MM.1S (cell line): ENCODE measurements around the gene GTPBP4.

Experiments used
- DNase-seq: peaks from one replicate; pipeline ENCODE4 v3.0.0-alpha.2; 2015
- H2AFZ ChIP-seq: fragments of 300-600 bp; sonication (generic); 2 replicates; pipeline ENCODE4 v1.6.0; 2016; ENCODE audit warnings: antibody characterized with exemption, low read length
- H3F3A ChIP-seq: fragments of 300-600 bp; sonication (generic); 2 replicates; pipeline ENCODE4 v1.6.1; 2016; ENCODE audit warnings: mild to moderate bottlenecking, antibody characterized with exemption, low read length, moderate library complexity, mixed read lengths; ENCODE audit not compliant: insufficient read depth
- H3K27ac ChIP-seq: fragments of 300-600 bp; sonication (generic); 2 replicates; pipeline ENCODE4 v1.5.1; 2016; ENCODE audit warnings: mild to moderate bottlenecking, low read length
- H3K27me3 ChIP-seq: fragments of 300-600 bp; sonication (generic); replicated peaks from 2 replicates; pipeline ENCODE4 v1.6.0; 2016; ENCODE audit warnings: low read length; ENCODE audit not compliant: insufficient read depth
- H3K36me3 ChIP-seq: fragments of 300-600 bp; sonication (generic); replicated peaks from 2 replicates; pipeline ENCODE4 v1.6.1; 2016; ENCODE audit warnings: mild to moderate bottlenecking, low read length, mixed read lengths; ENCODE audit not compliant: insufficient read depth
- H3K4me1 ChIP-seq: fragments of 300-600 bp; sonication (generic); 2 replicates; pipeline ENCODE4 v1.6.1; 2016; ENCODE audit warnings: low read length, mixed read lengths
- H3K4me2 ChIP-seq: fragments of 300-600 bp; sonication (generic); 2 replicates; pipeline ENCODE4 v1.6.0; 2016; ENCODE audit warnings: low read depth, low read length
- H3K4me3 ChIP-seq: fragments of 300-600 bp; sonication (generic); 2 replicates; pipeline ENCODE4 v1.5.1; 2016; ENCODE audit warnings: low read length, mixed read lengths
- H3K79me2 ChIP-seq: fragments of 300-600 bp; sonication (generic); 2 replicates; pipeline ENCODE4 v1.6.1; 2016; ENCODE audit warnings: mixed run types, low read length, mixed read lengths
- H3K9ac ChIP-seq: fragments of 300-600 bp; sonication (generic); 2 replicates; pipeline ENCODE4 v1.6.1; 2016; ENCODE audit warnings: low read length, mixed read lengths
- H3K9me2 ChIP-seq: fragments of 300-600 bp; sonication (generic); replicated peaks from 2 replicates; pipeline ENCODE4 v1.6.1; 2016; ENCODE audit warnings: mild to moderate bottlenecking, low read length, mixed read lengths; ENCODE audit not compliant: insufficient read depth
- H3K9me3 ChIP-seq: fragments of 300-600 bp; sonication (generic); replicated peaks from 2 replicates; pipeline ENCODE4 v1.6.1; 2016; ENCODE audit warnings: mild to moderate bottlenecking, low read length, mixed read lengths; ENCODE audit not compliant: insufficient read depth
- H4K20me1 ChIP-seq: fragments of 300-600 bp; sonication (generic); 2 replicates; pipeline ENCODE4 v1.6.1; 2016; ENCODE audit warnings: mild to moderate bottlenecking, low read length, moderate library complexity, mixed read lengths; ENCODE audit not compliant: insufficient read depth
- EZH2 ChIP-seq: fragments of 300-600 bp; sonication (generic); optimal IDR thresholded peaks from 2 replicates; pipeline ENCODE3; 2017; ENCODE audit warnings: low read depth, mild to moderate bottlenecking, antibody characterized with exemption, low read length, mixed read lengths
- EZH2phosphoT487 ChIP-seq: fragments of 300-600 bp; sonication (generic); IDR thresholded peaks from 2 replicates; pipeline ENCODE4 v1.6.1; 2018; ENCODE audit warnings: antibody characterized with exemption, low read length
- TF ChIP-seq, protein P1 (sequence below): fragments of 300-600 bp; sonication (generic); IDR thresholded peaks from 2 replicates; pipeline ENCODE4 v1.5.1; 2016; ENCODE audit warnings: antibody characterized with exemption, low read length, mixed read lengths

GTPBP4 gene

DNA sequence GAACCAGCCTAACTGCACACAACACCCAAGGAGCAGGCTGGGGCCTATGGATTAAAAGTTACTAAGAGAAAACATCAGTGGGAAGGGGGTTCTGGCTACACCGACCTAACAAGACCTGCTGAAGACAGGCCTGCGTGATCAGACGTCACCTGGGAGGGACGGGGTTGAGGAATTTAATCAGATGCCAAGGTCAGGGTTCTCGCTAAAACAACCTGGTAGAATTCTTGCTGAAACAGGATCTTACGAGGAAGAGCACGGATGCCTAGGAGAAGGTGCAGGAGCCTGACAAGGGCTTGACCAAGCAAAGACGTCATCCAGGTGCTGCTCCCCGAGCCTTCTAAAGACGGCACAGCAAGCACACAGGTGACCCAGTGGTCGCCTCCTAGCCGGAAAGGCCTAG is 35.9 kb downstream of the GTPBP4 start:
- H3K4me1 ChIP-seq = no peaks in the 10 kb centered on the region
- no peak overlapping the region for H2AFZ ChIP-seq
- no peak for DNase-seq
- no peaks in the 10 kb centered on the region for H3K79me2 ChIP-seq
- no peak overlapping the region for H3K4me2 ChIP-seq
- no peaks in the 10 kb centered on the region for H3K36me3 ChIP-seq
- H3K4me3 ChIP-seq = no peak overlapping the region
- no peaks in the 10 kb centered on the region for H4K20me1 ChIP-seq
- no peak overlapping the region for H3K27ac ChIP-seq
- H3K9ac ChIP-seq = no peak overlapping the region
- H3K9me2 ChIP-seq = no peaks in the 10 kb centered on the region
- H3K9me3 ChIP-seq = no peaks in the 10 kb centered on the region
- TF ChIP-seq EZH2 (no peak), EZH2phosphoT487 (no peak)
- TF ChIP-seq, protein P1, sequence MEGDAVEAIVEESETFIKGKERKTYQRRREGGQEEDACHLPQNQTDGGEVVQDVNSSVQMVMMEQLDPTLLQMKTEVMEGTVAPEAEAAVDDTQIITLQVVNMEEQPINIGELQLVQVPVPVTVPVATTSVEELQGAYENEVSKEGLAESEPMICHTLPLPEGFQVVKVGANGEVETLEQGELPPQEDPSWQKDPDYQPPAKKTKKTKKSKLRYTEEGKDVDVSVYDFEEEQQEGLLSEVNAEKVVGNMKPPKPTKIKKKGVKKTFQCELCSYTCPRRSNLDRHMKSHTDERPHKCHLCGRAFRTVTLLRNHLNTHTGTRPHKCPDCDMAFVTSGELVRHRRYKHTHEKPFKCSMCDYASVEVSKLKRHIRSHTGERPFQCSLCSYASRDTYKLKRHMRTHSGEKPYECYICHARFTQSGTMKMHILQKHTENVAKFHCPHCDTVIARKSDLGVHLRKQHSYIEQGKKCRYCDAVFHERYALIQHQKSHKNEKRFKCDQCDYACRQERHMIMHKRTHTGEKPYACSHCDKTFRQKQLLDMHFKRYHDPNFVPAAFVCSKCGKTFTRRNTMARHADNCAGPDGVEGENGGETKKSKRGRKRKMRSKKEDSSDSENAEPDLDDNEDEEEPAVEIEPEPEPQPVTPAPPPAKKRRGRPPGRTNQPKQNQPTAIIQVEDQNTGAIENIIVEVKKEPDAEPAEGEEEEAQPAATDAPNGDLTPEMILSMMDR = no peak
- H3K27me3 ChIP-seq = no peaks in the 10 kb centered on the region
- no peaks in the 10 kb centered on the region for H3F3A ChIP-seq

DNA sequence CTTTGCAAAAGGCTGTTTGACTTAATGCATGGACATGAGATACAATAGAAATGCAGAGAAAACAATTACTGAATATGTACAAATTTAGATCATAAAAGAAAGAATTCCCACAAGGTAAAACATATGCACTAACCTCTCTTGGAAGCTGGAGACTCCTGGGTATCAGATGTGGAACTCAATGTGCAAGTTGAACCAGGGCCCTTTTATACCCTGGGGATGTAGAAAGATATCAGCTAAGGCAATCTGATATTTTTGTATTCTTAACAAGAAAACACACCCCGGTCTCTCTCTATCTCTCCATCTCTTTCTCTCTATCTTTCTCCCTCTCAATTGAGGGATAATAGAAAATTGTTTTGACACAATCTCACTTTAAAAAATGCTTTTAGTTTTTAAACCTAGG is 37.4 kb downstream of the GTPBP4 start, which contains the start of gene IDI2:
Gene IDI2 (minus strand): TSS at position 177 of the 400 bp plus-strand sequence. CDS start 1,136 bp downstream, outside the sequence.
- H3K4me1 ChIP-seq = no peaks in the 10 kb centered on the region
- no peak within 1 kb of the TSS for H2AFZ ChIP-seq
- TF ChIP-seq, protein P1 = no peak
- no peak for TF ChIP-seq EZH2phosphoT487
- TF ChIP-seq EZH2 = no peak
- H3K9me2 ChIP-seq = no peaks in the 10 kb centered on the region
- H3K27me3 ChIP-seq = no peaks in the 10 kb centered on the region
- H3F3A ChIP-seq = no peaks in the 10 kb centered on the region
- H3K9me3 ChIP-seq = no peaks in the 10 kb centered on the region
- H3K27ac ChIP-seq = no peak within 1 kb of the TSS
- H3K4me3 ChIP-seq = no peak within 1 kb of the TSS
- DNase-seq = no peak
- no peaks in the 10 kb centered on the region for H3K79me2 ChIP-seq
- no peak within 1 kb of the TSS for H3K4me2 ChIP-seq
- no peaks in the 10 kb centered on the region for H3K36me3 ChIP-seq
- no peaks in the 10 kb centered on the region for H4K20me1 ChIP-seq
- no peak within 1 kb of the TSS for H3K9ac ChIP-seq

DNA sequence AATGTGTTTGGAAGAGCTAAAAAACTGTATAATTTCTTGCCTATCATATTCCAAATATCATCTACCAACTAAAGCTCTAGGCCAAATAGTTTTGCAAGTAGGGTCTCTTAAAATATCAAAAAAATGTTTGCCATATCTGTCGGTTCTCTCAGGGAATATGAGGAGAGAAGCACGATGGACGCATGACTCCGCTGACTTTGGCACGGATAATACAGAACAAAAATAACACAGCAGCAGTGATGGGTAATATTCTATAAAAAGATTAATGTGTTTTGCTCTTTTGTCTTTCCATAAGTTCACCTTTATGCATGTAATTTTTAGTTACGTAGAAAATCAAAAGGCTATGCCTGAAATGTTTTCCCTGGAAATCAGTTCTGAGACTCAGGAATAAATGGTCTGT is 38.3 kb downstream of the GTPBP4 start:
- H3K4me3 ChIP-seq = no peak overlapping the region
- H3K79me2 ChIP-seq = no peaks in the 10 kb centered on the region
- no peak overlapping the region for H3K9ac ChIP-seq
- no peak for DNase-seq
- H3K27me3 ChIP-seq = no peaks in the 10 kb centered on the region
- no peaks in the 10 kb centered on the region for H3K36me3 ChIP-seq
- H3F3A ChIP-seq = no peaks in the 10 kb centered on the region
- H4K20me1 ChIP-seq = no peaks in the 10 kb centered on the region
- no peak overlapping the region for H3K4me2 ChIP-seq
- TF ChIP-seq, protein P1 = no peak
- no peak for TF ChIP-seq EZH2phosphoT487
- no peak for TF ChIP-seq EZH2
- H3K27ac ChIP-seq = no peak overlapping the region
- H3K4me1 ChIP-seq = no peaks in the 10 kb centered on the region
- H2AFZ ChIP-seq = no peak overlapping the region
- H3K9me2 ChIP-seq = no peaks in the 10 kb centered on the region
- no peaks in the 10 kb centered on the region for H3K9me3 ChIP-seq
